Activated gamma-delta T cell treated with Interleukin-2 at 50 U/mL for 16 hours (primary cell): ENCODE measurements around the gene ZNF280B.
"Not testable (repeated sequence)": the region's sequence is repeated elsewhere in the genome, so short reads cannot be mapped to it uniquely, and the experiment has no call there.

ENCODE experiments used
- DNase-seq: peaks from one replicate; pipeline ENCODE4 v3.0.0-alpha.2; 2020

Gene ZNF280B

GRCh38 chr22:22462813-22463567 is 45.6 kb downstream of the ZNF280B start:
- no peak for DNase-seq

GRCh38 chr22:22461583-22461982 is 47.0 kb downstream of the ZNF280B start:
- no peak for DNase-seq

GRCh38 chr22:22461111-22461510 is 47.4 kb downstream of the ZNF280B start:
- no peak for DNase-seq

- no peak for DNase-seq
Observed at GRCh38 chr22:22460635-22461034, 47.9 kb downstream of the ZNF280B start.

GRCh38 chr22:22460060-22460459 is 48.5 kb downstream of the ZNF280B start:
- DNase-seq, result no peak

- no peak for DNase-seq
Observed at GRCh38 chr22:22458896-22459588, 49.5 kb downstream of the ZNF280B start.

GRCh38 chr22:22458387-22458786 is 50.2 kb downstream of the ZNF280B start:
- no peak for DNase-seq

GRCh38 chr22:22454997-22455396 is 53.5 kb downstream of the ZNF280B start:
- no peak for DNase-seq

GRCh38 chr22:22452996-22453686 is 55.4 kb downstream of the ZNF280B start:
- no peak for DNase-seq

GRCh38 chr22:22452211-22452610 is 56.3 kb downstream of the ZNF280B start:
- DNase-seq, result no peak

- no peak for DNase-seq
Observed at GRCh38 chr22:22450343-22450839, 58.2 kb downstream of the ZNF280B start.

- DNase-seq, result no peak
Observed at GRCh38 chr22:22449819-22450218, 58.7 kb downstream of the ZNF280B start.

GRCh38 chr22:22446517-22446916 is 62.0 kb downstream of the ZNF280B start:
- DNase-seq, result no peak

GRCh38 chr22:22444007-22444589 is 64.4 kb downstream of the ZNF280B start:
- DNase-seq, result not testable (repeated sequence)

- no peak for DNase-seq
Observed at GRCh38 chr22:22442928-22443709, 65.4 kb downstream of the ZNF280B start.

- DNase-seq, result not testable (repeated sequence)
Observed at GRCh38 chr22:22441626-22442025, 66.9 kb downstream of the ZNF280B start.

- no peak for DNase-seq
Observed at GRCh38 chr22:22440188-22440587, 68.4 kb downstream of the ZNF280B start.
